GM12891 (cell line): ENCODE measurements around the gene PLSCR4.

ENCODE experiments used
- POLR2A ChIP-seq: IDR thresholded peaks from 2 replicates; pipeline ENCODE4 v1.6.1; 2011; ENCODE audit warnings: low read depth, low read length, control low read depth
- POLR2AphosphoS5 ChIP-seq: IDR thresholded peaks from 2 replicates; pipeline ENCODE4 v1.6.1; 2011; ENCODE audit warnings: low read depth, low read length, control low read depth
- SPI1 ChIP-seq: IDR thresholded peaks from 2 replicates; pipeline ENCODE4 v1.6.1; 2011; ENCODE audit warnings: low read depth, low read length, control low read depth
- TAF1 ChIP-seq: IDR thresholded peaks from 2 replicates; pipeline ENCODE4 v1.6.1; 2011; ENCODE audit warnings: low read depth, low read length, control low read depth

DNA sequence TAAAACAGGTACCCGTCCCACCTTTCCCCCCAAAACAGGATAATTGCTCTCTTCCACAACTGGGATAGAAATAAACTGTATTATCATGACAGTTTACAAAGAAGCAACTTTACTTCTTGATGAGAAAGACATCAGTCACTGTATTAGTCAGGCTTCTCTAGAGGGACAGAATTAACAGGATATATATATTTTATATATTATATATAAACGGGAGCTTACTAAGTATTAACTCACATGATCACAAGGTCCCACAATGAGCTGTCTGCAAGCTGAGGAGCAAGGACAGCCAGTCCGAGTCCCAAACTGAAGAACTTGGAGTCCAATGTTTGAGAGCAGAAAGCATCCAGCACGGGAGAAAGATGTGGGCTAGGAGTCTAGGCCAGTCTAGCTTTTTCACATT lies 18.4 kb upstream of the PLSCR4 start:
- TF ChIP-seq POLR2A (no peak), POLR2AphosphoS5 (no peak), SPI1 (no peak), TAF1 (no peak)
